Measurements from ENCODE around the gene BRD7.

The BRD7 gene

GRCh38 chr16:50291719-50292565, 76.8 kb downstream of the BRD7 start:
- no peak for DNase-seq

- DNase-seq, result no peak
Measured at GRCh38 chr16:50290856-50291255, 77.9 kb downstream of the BRD7 start.

GRCh38 chr16:50289950-50290764, 78.6 kb downstream of the BRD7 start:
- no peak for DNase-seq

- DNase-seq, result no peak
Measured at GRCh38 chr16:50288920-50289319, 79.9 kb downstream of the BRD7 start.

GRCh38 chr16:50288026-50288425, 80.8 kb downstream of the BRD7 start:
- DNase-seq, result no peak

- DNase-seq, result no peak
Measured at GRCh38 chr16:50286681-50287080, 82.1 kb downstream of the BRD7 start.

- DNase-seq, result no peak
Measured at GRCh38 chr16:50285406-50286003, 83.3 kb downstream of the BRD7 start.

- no peak for DNase-seq
Measured at GRCh38 chr16:50284131-50284911, 84.5 kb downstream of the BRD7 start.

- DNase-seq, result no peak
Measured at GRCh38 chr16:50282955-50283631, 85.7 kb downstream of the BRD7 start.

GRCh38 chr16:50282010-50282538, 86.7 kb downstream of the BRD7 start:
- DNase-seq, result peak in 36 of 56 donors; percentile 9 to 67 (median 35)

GRCh38 chr16:50281391-50282009, 87.3 kb downstream of the BRD7 start:
- DNase-seq, result no peak

- no peak for DNase-seq
Measured at GRCh38 chr16:50280932-50281331, 87.9 kb downstream of the BRD7 start.

- DNase-seq, result no peak
Measured at GRCh38 chr16:50279504-50279865, 89.3 kb downstream of the BRD7 start.

- no peak for DNase-seq
Measured at GRCh38 chr16:50278251-50278650, 90.5 kb downstream of the BRD7 start.

- no peak for DNase-seq
Measured at GRCh38 chr16:50276801-50277555, 91.8 kb downstream of the BRD7 start.

- no peak for DNase-seq
Measured at GRCh38 chr16:50276326-50276640, 92.5 kb downstream of the BRD7 start.

GRCh38 chr16:50275428-50276325, 93.1 kb downstream of the BRD7 start:
- no peak for DNase-seq

- DNase-seq, result no peak
Measured at GRCh38 chr16:50275098-50275415, 93.7 kb downstream of the BRD7 start.

Measured in amygdala (tissue), 56 donors.